Ramos (cell line): Measurements from ENCODE around the gene IRF6.

ENCODE experiments used
- in situ Hi-C: fragments of 300-500 bp; cut with MboI; formaldehyde crosslinking; loops from one replicate; pipeline ENCODE4 v1.14.3; 2022; ENCODE audit warnings: low sequenced_read_pairs; ENCODE audit not compliant: unreplicated experiment

Gene IRF6

GRCh38 chr1:209825591-209826434 is 19.9 kb upstream of the IRF6 start:
- in situ Hi-C loops: no loop called here

- in situ Hi-C loops: no loop called here
Measured at GRCh38 chr1:209823143-209824041, 17.4 kb upstream of the IRF6 start.

GRCh38 chr1:209822706-209823105 is 16.8 kb upstream of the IRF6 start:
- in situ Hi-C loops: no loop called here

GRCh38 chr1:209820986-209821385 is 15.0 kb upstream of the IRF6 start:
- in situ Hi-C loops: no loop called here

- in situ Hi-C loops: no loop called here
Measured at GRCh38 chr1:209819058-209819457, 13.1 kb upstream of the IRF6 start.

GRCh38 chr1:209817691-209818090 is 11.7 kb upstream of the IRF6 start:
- in situ Hi-C loops: no loop called here

- in situ Hi-C loops: no loop called here
Measured at GRCh38 chr1:209816923-209817322, 11.0 kb upstream of the IRF6 start.

GRCh38 chr1:209815931-209816341 is 10.0 kb upstream of the IRF6 start:
- in situ Hi-C loops: no loop called here

- in situ Hi-C loops: no loop called here
Measured at GRCh38 chr1:209815490-209815889, 9.5 kb upstream of the IRF6 start.

GRCh38 chr1:209813902-209814301 is 8.0 kb upstream of the IRF6 start:
- in situ Hi-C loops: no loop called here

- in situ Hi-C loops: no loop called here
Measured at GRCh38 chr1:209810783-209811182, 4.8 kb upstream of the IRF6 start.

- in situ Hi-C loops: no loop called here
Measured at GRCh38 chr1:209809611-209810010, 3.7 kb upstream of the IRF6 start.

GRCh38 chr1:209808059-209808581 is 2.2 kb upstream of the IRF6 start:
- in situ Hi-C loops: no loop called here

GRCh38 chr1:209807509-209807908 is 1.6 kb upstream of the IRF6 start:
- in situ Hi-C loops: no loop called here

GRCh38 chr1:209805341-209805781 is 581 bp downstream of the IRF6 start:
- in situ Hi-C loops: no loop called here

- in situ Hi-C loops: no loop called here
Measured at GRCh38 chr1:209803568-209803967, 2.4 kb downstream of the IRF6 start.

- in situ Hi-C loops: no loop called here
Measured at GRCh38 chr1:209802780-209803152, 3.2 kb downstream of the IRF6 start.

- in situ Hi-C loops: no loop called here
Measured at GRCh38 chr1:209802117-209802779, 3.7 kb downstream of the IRF6 start.

GRCh38 chr1:209800984-209801834 is 4.7 kb downstream of the IRF6 start:
- in situ Hi-C loops: no loop called here
